Measurements from ENCODE around the gene UNC93B1. TPM values are rescaled to one million over a fixed set of nuclear protein-coding genes. Genes with fewer than 3 reads are reported as not detected.
"Not testable (repeated sequence)": the region's sequence is repeated elsewhere in the genome, so short reads cannot be mapped to it uniquely, and the experiment has no call there.

UNC93B1 gene
- total RNA-seq, 1 experiment from 2014 or later: 26.5 TPM

GRCh38 chr11:67996622-67997474 lies 7.0 kb downstream of the UNC93B1 start:
- no peak overlapping the region for H3K4me3 Mint-ChIP-seq (ENCODE audit: unreplicated experiment)
- H3K27me3 ChIP-seq (replicated peaks; ENCODE audit: control insufficient read depth, insufficient read depth, low read length): no peaks in the 10 kb centered on the region
- H3K36me3 ChIP-seq (ENCODE audit: control insufficient read depth, insufficient read depth, low read length): no peaks in the 10 kb centered on the region
- peaks cover 4% of the 10 kb centered on the region; the same call in 1 of the 2 replicates for H3K4me1 ChIP-seq
- DNase-seq: peak; percentile 69 to 82
- no peaks in the 10 kb centered on the region for H3K27me3 Mint-ChIP-seq (ENCODE audit: insufficient read depth, unreplicated experiment)
- ChIA-PET POLR2A (interaction anchor here (0.8 kb wide), 1 partner anchor 58 kb away, joined by 6 read pairs; no protein-coding TSS in a partner anchor), CTCF (no interaction called here)
- no peaks in the 10 kb centered on the region for H3K9me3 ChIP-seq
- no peaks in the 10 kb centered on the region for H3K4me1 Mint-ChIP-seq (ENCODE audit: low read depth, unreplicated experiment)
- H3K4me3 ChIP-seq (ENCODE audit: low read depth, low read length): no peak overlapping the region
- BruUV-seq (replicated peaks): no TSS peak
- intact Hi-C loops (cut with micrococcal nuclease; ENCODE audit: unreplicated experiment): no loop called here
- H3K36me3 Mint-ChIP-seq (ENCODE audit: insufficient read depth, unreplicated experiment): peaks cover 4% of the 10 kb centered on the region
- no peaks in the 10 kb centered on the region for H3K9me3 Mint-ChIP-seq (ENCODE audit: unreplicated experiment)
- H3K27ac Mint-ChIP-seq (ENCODE audit: unreplicated experiment): no peak overlapping the region
- TF ChIP-seq CTCF (IDR thresholded peaks at IDR 0.05; ENCODE audit: insufficient read depth in 1 of 2, low read depth in 1 of 2, low read length in 1 of 2, severe bottlenecking in 1 of 2, unreplicated experiment in 1 of 2): no peak

- Mint-ChIP-seq H3K9me3 (ENCODE audit: unreplicated experiment) (no peaks in the 10 kb centered on the region), H3K4me3 (ENCODE audit: unreplicated experiment) (no peak overlapping the region), H3K4me1 (ENCODE audit: low read depth, unreplicated experiment) (no peaks in the 10 kb centered on the region), H3K27me3 (ENCODE audit: insufficient read depth, unreplicated experiment) (no peaks in the 10 kb centered on the region), H3K36me3 (ENCODE audit: insufficient read depth, unreplicated experiment) (peaks cover 4% of the 10 kb centered on the region), H3K27ac (ENCODE audit: unreplicated experiment) (no peak overlapping the region)
- no peaks in the 10 kb centered on the region for H3K9me3 ChIP-seq
- no peak for TF ChIP-seq CTCF (IDR thresholded peaks at IDR 0.05; ENCODE audit: insufficient read depth in 1 of 2, low read depth in 1 of 2, low read length in 1 of 2, severe bottlenecking in 1 of 2, unreplicated experiment in 1 of 2)
- H3K4me3 ChIP-seq (ENCODE audit: low read depth, low read length): no peak overlapping the region
- DNase-seq: no peak
- intact Hi-C loops (cut with micrococcal nuclease; ENCODE audit: unreplicated experiment): no loop called here
- no TSS peak for BruUV-seq (replicated peaks)
- CTCF ChIA-PET: no interaction called here
- no peaks in the 10 kb centered on the region for H3K27me3 ChIP-seq (replicated peaks; ENCODE audit: control insufficient read depth, insufficient read depth, low read length)
- POLR2A ChIA-PET: no interaction called here
- H3K4me1 ChIP-seq: peaks cover 4% of the 10 kb centered on the region; the same call in 1 of the 2 replicates
- H3K36me3 ChIP-seq (ENCODE audit: control insufficient read depth, insufficient read depth, low read length): no peaks in the 10 kb centered on the region
Measured at GRCh38 chr11:67996051-67996450, 7.8 kb downstream of the UNC93B1 start.

DNA sequence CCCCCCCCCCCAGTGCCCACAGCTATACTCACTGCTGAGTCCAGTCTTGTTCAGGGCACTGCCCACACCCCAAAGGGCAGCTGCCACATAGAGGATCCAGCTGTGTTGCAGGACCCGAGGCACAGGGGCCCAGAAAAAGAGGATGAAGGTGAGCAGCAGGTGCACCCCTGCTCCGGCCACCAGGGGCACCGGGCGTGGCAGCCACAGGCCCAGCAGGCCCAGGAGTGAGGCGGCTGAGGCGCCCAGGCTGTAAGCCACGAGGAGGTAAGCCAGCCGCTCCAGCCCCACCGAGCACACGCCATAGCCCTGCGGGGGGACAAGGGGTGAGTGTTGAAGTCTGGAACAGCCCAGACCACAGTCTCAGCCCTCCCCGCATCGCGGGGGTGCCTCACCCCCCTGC lies 8.3 kb downstream of the UNC93B1 start:
- H3K9me3 Mint-ChIP-seq (ENCODE audit: unreplicated experiment); H3K27me3 ChIP-seq (replicated peaks; ENCODE audit: control insufficient read depth, insufficient read depth, low read length); H3K27me3 Mint-ChIP-seq (ENCODE audit: insufficient read depth, unreplicated experiment); POLR2A ChIA-PET; BruUV-seq (replicated peaks); CTCF ChIA-PET; DNase-seq; H3K4me1 ChIP-seq; H3K4me1 Mint-ChIP-seq (ENCODE audit: low read depth, unreplicated experiment); H3K4me3 ChIP-seq (ENCODE audit: low read depth, low read length); intact Hi-C loops (cut with micrococcal nuclease; ENCODE audit: unreplicated experiment); H3K9me3 ChIP-seq; H3K36me3 ChIP-seq (ENCODE audit: control insufficient read depth, insufficient read depth, low read length); H3K27ac Mint-ChIP-seq (ENCODE audit: unreplicated experiment); H3K36me3 Mint-ChIP-seq (ENCODE audit: insufficient read depth, unreplicated experiment); H3K4me3 Mint-ChIP-seq (ENCODE audit: unreplicated experiment): not testable (repeated sequence)

GRCh38 chr11:67995129-67995528 lies 8.8 kb downstream of the UNC93B1 start:
- CTCF ChIA-PET; H3K4me1 Mint-ChIP-seq (ENCODE audit: low read depth, unreplicated experiment): not testable (repeated sequence)

GRCh38 chr11:67994387-67994786 lies 9.5 kb downstream of the UNC93B1 start:
- H3K36me3 ChIP-seq (ENCODE audit: control insufficient read depth, insufficient read depth, low read length); POLR2A ChIA-PET; H3K27me3 Mint-ChIP-seq (ENCODE audit: insufficient read depth, unreplicated experiment); H3K4me3 ChIP-seq (ENCODE audit: low read depth, low read length); BruUV-seq (replicated peaks); H3K36me3 Mint-ChIP-seq (ENCODE audit: insufficient read depth, unreplicated experiment); H3K9me3 ChIP-seq; H3K4me1 ChIP-seq; H3K9me3 Mint-ChIP-seq (ENCODE audit: unreplicated experiment); H3K4me1 Mint-ChIP-seq (ENCODE audit: low read depth, unreplicated experiment); H3K4me3 Mint-ChIP-seq (ENCODE audit: unreplicated experiment); DNase-seq; H3K27me3 ChIP-seq (replicated peaks; ENCODE audit: control insufficient read depth, insufficient read depth, low read length); H3K27ac Mint-ChIP-seq (ENCODE audit: unreplicated experiment); intact Hi-C loops (cut with micrococcal nuclease; ENCODE audit: unreplicated experiment): not testable (repeated sequence)
- CTCF ChIA-PET: interaction anchor here (0.6 to 1.2 kb wide), 3 partner anchors 14 to 321 kb away, joined by 3 to 5 read pairs (median 4); no protein-coding TSS in a partner anchor

More at GRCh38 chr11:67995129-67995528, 8.8 kb downstream of the UNC93B1 start:
- BruUV-seq (replicated peaks); H3K4me3 ChIP-seq (ENCODE audit: low read depth, low read length); POLR2A ChIA-PET; H3K27me3 Mint-ChIP-seq (ENCODE audit: insufficient read depth, unreplicated experiment); H3K27me3 ChIP-seq (replicated peaks; ENCODE audit: control insufficient read depth, insufficient read depth, low read length); H3K9me3 ChIP-seq; H3K4me1 ChIP-seq; H3K9me3 Mint-ChIP-seq (ENCODE audit: unreplicated experiment); H3K4me3 Mint-ChIP-seq (ENCODE audit: unreplicated experiment); DNase-seq; H3K36me3 ChIP-seq (ENCODE audit: control insufficient read depth, insufficient read depth, low read length); intact Hi-C loops (cut with micrococcal nuclease; ENCODE audit: unreplicated experiment); H3K27ac Mint-ChIP-seq (ENCODE audit: unreplicated experiment); H3K36me3 Mint-ChIP-seq (ENCODE audit: insufficient read depth, unreplicated experiment): not testable (repeated sequence)

Data from Caco-2 (cell line).